GM12878 (cell line): Measurements from ENCODE around the gene PRTFDC1. TPM values are rescaled to one million over a fixed set of nuclear protein-coding genes. Genes with fewer than 3 reads are reported as not detected.

ENCODE experiments used
- RAD21 ChIP-seq: IDR thresholded peaks from 2 replicates; pipeline ENCODE4 v1.6.1; 2011; ENCODE audit warnings: mild to moderate bottlenecking, low read depth, low read length, moderate library complexity; ENCODE audit not compliant: insufficient read depth
- polyA plus RNA-seq, 11 experiments: library from polyadenylated mRNA; depleted of rRNA in 4 of 11; unstranded in 6 of 11; stranded (reverse) in 5 of 11; fragments of >200 nt; fragmentation: Nextera tagmentation in 4 of 11; fragmentation: Illumina TruSeq in 1 of 11; extraction: Ambion mirVana in 4 of 11; extraction: Trizol in 1 of 11; gene quantifications; 1 replicate in 1 of 11; 2 replicates in 10 of 11; pipeline versions ENCODE4 v1.2.1 to v1.2.3, GENCODE V29; 2011 to 2016; ENCODE audit warnings: inconsistent platforms in 2 of 11, missing spikeins in 2 of 11, low read depth in 1 of 11
- total RNA-seq, 4 experiments: library from RNA; depleted of rRNA in 3 of 4; stranded (reverse); fragments of >200 nt in 3 of 4; fragmentation: Illumina TruSeq in 1 of 4; extraction: Trizol in 1 of 4; gene quantifications; 2 replicates each; pipeline versions ENCODE4 v1.2.1 to v1.2.3, GENCODE V29; 2013 to 2021
- TF ChIP-seq, protein P1 (sequence below): IDR thresholded peaks from 2 replicates; pipeline ENCODE4 v1.6.1; 2012; ENCODE audit warnings: low read depth, low read length, improper control_type of control experiment
- TF ChIP-seq, protein P2 (sequence below): IDR thresholded peaks from 2 replicates; pipeline ENCODE4 v1.6.1; 2011; ENCODE audit warnings: low read depth, low read length, improper control_type of control experiment, borderline replicate concordance
- TF ChIP-seq, protein P3 (sequence below): IDR thresholded peaks from 2 replicates; pipeline ENCODE4 v1.6.1; 2012; ENCODE audit warnings: mild to moderate bottlenecking, low read depth, low read length

Gene PRTFDC1
- total and polyA plus RNA-seq, 10 of the 15 experiments (the other 5 are each of a cell fraction or from before 2014, with no cell fraction given): 5.5 to 17.3 (median 11.3) TPM

DNA sequence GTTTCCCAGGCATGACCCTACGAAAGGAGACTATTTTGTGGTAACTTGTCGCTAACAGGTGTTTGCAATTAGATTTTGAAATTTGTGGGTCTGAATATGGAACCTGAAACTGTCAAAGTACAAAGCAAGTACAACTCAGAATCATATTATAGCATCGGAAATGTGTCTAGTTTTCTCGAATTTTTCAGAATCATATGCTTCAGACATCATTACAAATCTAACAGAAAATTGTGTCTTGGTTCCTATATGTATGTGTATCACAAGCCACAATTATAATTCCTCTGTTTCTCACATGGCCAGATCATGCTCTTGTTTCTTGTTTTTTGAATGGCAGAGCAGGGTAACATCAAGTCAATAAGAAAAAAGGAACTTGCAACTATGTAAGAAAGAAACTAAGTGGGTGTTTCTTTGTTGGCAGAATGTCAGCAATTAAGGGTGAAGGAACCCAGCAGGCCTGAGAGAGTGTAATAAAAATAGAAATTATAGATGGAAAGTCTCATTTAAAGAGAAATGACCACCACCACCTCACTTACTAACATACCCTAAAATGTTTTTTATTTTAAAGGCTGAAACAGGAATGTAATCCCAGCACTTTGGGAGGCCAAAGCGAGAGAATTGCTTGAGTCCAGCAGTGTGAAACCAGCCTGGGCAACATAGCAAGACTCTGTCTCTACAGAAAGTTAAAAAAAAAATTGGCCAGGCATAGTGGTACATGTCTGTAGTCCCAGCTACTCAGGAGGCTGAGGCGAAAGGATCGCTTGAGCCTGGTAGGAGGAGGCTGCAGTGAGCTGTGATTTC, 51.3 kb downstream of the PRTFDC1 start (continued):
- TF ChIP-seq, protein P1, sequence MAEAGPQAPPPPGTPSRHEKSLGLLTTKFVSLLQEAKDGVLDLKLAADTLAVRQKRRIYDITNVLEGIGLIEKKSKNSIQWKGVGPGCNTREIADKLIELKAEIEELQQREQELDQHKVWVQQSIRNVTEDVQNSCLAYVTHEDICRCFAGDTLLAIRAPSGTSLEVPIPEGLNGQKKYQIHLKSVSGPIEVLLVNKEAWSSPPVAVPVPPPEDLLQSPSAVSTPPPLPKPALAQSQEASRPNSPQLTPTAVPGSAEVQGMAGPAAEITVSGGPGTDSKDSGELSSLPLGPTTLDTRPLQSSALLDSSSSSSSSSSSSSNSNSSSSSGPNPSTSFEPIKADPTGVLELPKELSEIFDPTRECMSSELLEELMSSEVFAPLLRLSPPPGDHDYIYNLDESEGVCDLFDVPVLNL: no peak
- TF ChIP-seq, protein P2, sequence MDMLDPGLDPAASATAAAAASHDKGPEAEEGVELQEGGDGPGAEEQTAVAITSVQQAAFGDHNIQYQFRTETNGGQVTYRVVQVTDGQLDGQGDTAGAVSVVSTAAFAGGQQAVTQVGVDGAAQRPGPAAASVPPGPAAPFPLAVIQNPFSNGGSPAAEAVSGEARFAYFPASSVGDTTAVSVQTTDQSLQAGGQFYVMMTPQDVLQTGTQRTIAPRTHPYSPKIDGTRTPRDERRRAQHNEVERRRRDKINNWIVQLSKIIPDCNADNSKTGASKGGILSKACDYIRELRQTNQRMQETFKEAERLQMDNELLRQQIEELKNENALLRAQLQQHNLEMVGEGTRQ: no peak
- TF ChIP-seq, protein P3, sequence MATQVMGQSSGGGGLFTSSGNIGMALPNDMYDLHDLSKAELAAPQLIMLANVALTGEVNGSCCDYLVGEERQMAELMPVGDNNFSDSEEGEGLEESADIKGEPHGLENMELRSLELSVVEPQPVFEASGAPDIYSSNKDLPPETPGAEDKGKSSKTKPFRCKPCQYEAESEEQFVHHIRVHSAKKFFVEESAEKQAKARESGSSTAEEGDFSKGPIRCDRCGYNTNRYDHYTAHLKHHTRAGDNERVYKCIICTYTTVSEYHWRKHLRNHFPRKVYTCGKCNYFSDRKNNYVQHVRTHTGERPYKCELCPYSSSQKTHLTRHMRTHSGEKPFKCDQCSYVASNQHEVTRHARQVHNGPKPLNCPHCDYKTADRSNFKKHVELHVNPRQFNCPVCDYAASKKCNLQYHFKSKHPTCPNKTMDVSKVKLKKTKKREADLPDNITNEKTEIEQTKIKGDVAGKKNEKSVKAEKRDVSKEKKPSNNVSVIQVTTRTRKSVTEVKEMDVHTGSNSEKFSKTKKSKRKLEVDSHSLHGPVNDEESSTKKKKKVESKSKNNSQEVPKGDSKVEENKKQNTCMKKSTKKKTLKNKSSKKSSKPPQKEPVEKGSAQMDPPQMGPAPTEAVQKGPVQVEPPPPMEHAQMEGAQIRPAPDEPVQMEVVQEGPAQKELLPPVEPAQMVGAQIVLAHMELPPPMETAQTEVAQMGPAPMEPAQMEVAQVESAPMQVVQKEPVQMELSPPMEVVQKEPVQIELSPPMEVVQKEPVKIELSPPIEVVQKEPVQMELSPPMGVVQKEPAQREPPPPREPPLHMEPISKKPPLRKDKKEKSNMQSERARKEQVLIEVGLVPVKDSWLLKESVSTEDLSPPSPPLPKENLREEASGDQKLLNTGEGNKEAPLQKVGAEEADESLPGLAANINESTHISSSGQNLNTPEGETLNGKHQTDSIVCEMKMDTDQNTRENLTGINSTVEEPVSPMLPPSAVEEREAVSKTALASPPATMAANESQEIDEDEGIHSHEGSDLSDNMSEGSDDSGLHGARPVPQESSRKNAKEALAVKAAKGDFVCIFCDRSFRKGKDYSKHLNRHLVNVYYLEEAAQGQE: no peak
- no peak for TF ChIP-seq RAD21
